Activated naive CD4-positive, alpha-beta T cell treated with anti-CD3 and anti-CD28 coated beads, Interleukin-2, amount 50 U/mL, for 24 hours (primary cell): ENCODE measurements around the gene SPECC1L.
"Not testable (repeated sequence)": the region's sequence is repeated elsewhere in the genome, so short reads cannot be mapped to it uniquely, and the experiment has no call there.

Experiments used
- H3K27ac Mint-ChIP-seq: one replicate; pipeline ENCODE4 v1.8.0; 2021; ENCODE audit warnings: mild to moderate bottlenecking, mixed read lengths
- H3K27me3 Mint-ChIP-seq: one replicate; pipeline ENCODE4 v1.8.0; 2021; ENCODE audit warnings: mixed read lengths
- H3K36me3 Mint-ChIP-seq: one replicate; pipeline ENCODE4 v1.8.0; 2021; ENCODE audit warnings: mixed read lengths
- H3K4me1 Mint-ChIP-seq: one replicate; pipeline ENCODE4 v1.8.0; 2021; ENCODE audit warnings: mixed read lengths
- H3K4me3 Mint-ChIP-seq: one replicate; pipeline ENCODE4 v1.8.0; 2021; ENCODE audit warnings: mild to moderate bottlenecking, mixed read lengths
- H3K9me3 Mint-ChIP-seq: one replicate; pipeline ENCODE4 v1.8.0; 2021; ENCODE audit warnings: mixed read lengths

SPECC1L gene

DNA sequence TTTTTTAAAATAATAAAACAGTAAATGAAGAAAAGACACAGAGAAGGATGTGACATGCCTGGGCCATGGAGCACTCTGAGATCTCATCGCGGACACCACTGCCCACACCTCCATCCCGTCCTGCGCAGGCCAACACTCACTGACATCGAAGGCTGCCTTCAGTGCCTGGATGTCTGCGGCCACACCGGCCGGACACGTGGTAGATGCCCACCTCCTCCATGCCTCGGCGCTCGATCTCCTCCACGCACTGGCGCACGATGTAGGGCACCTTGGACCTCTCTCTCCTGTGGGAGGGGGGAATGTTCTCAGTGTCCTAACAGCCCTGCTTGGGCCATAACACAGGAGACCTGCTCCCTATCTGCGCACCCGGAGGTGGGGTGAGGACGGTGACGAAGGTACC, 7.2 kb upstream of the SPECC1L start:
- H3K9me3 Mint-ChIP-seq, H3K27ac Mint-ChIP-seq, H3K4me3 Mint-ChIP-seq, H3K36me3 Mint-ChIP-seq, H3K27me3 Mint-ChIP-seq, H3K4me1 Mint-ChIP-seq: not testable (repeated sequence)

DNA sequence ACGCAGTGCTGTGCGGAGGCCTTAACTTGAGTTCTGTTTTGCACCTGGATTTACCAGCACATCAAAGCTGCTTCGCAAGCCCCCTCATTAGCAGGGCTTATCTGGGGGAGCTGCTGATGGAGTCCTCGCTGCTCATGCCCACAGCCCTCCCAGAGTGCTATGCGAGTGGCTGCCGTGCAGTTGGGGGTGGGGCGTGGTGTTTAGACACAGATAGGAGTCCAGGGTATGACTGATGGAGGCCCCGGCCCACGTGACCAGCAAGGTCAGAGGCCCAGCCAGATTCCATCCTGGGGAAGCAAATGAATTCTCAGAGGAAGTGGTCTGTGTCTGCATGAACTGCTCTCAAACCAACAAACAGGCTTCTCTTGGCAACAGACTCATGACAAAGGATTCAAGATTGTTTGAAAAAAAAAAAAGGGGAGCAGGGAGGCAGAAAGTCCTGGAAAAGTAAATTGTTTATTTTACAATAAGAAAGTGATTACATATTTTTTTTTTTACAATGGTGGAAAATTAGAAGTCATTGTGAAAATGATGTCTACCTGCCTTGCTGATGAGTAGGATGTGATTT, 6.2 kb upstream of the SPECC1L start:
- H3K36me3 Mint-ChIP-seq, H3K9me3 Mint-ChIP-seq, H3K27ac Mint-ChIP-seq, H3K4me3 Mint-ChIP-seq, H3K27me3 Mint-ChIP-seq, H3K4me1 Mint-ChIP-seq: not testable (repeated sequence)

DNA sequence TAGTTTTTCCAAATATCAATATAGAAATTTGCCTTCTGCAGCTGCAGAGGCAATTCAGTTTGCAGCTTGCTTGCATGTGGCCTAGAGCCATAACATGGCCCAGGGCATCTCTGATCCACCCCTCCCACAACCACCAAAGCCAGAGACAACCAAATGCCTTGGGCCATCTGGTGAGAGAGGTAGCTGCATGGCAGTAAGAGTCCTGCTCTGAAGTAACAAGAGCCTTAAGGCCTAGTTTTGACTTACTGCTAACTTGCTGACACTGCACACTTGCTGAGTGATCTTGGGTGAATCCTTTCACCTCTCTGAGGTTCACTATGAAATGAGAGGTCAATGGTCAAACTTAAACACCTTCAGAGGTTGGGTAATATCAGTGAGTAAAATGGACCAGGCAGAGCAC, 4.9 kb upstream of the SPECC1L start:
- H3K27ac Mint-ChIP-seq = no peak overlapping the region
- H3K27me3 Mint-ChIP-seq = no peaks in the 10 kb centered on the region
- H3K4me1 Mint-ChIP-seq = peaks cover 4% of the 10 kb centered on the region
- no peak overlapping the region for H3K4me3 Mint-ChIP-seq
- H3K36me3 Mint-ChIP-seq = no peaks in the 10 kb centered on the region
- H3K9me3 Mint-ChIP-seq = no peaks in the 10 kb centered on the region

DNA sequence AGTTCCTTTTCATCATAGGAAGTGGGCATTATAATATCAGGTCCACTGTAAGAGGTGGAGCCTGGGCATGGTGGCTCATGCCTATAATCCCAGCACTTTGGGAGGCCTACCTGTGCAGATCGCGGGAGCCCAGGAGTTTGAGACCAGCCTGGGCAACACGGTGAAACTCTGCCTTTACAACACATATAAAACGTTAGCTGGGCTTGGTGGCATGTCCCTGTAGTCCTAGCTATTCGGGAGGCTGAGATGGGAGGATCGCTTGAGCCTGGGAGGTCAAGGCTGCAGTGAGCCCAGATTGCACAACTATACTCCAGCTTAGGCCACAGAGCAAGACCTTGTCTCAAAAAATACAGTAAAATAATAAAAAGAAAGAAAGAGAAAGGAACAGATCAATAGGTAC, 4.1 kb upstream of the SPECC1L start:
- not testable (repeated sequence) for H3K27ac Mint-ChIP-seq, H3K4me1 Mint-ChIP-seq, H3K36me3 Mint-ChIP-seq, H3K27me3 Mint-ChIP-seq, H3K9me3 Mint-ChIP-seq, H3K4me3 Mint-ChIP-seq

DNA sequence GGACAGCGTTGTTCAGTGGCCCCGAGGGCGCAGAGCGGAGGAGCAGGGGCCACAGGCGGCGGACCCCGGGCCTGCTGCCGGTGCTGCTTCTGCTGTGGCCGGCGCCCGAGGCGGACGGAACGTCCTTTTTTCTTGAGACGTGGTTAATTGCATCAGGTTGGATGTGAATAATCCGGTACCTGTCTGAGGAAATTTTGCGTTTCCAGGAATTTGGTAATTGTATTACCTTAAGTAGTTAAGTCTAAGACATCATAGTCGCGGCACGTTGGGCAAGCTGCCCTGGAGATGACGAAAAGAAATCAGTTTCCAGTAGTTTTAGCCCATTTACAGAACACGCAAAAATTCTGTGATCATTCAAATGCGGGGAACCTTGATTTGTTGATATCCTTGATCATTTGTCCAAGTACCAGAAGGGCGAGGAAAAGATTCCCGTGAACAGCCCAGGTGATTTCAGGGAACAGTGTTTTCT, 789 bp downstream of the SPECC1L start:
- Mint-ChIP-seq H3K27me3 (no peaks in the 10 kb centered on the region), H3K36me3 (peaks cover 4% of the 10 kb centered on the region), H3K27ac (peak overlapping the region; percentile 88), H3K9me3 (no peaks in the 10 kb centered on the region), H3K4me3 (peak overlapping the region; percentile 90), H3K4me1 (peaks cover 43% of the 10 kb centered on the region)

DNA sequence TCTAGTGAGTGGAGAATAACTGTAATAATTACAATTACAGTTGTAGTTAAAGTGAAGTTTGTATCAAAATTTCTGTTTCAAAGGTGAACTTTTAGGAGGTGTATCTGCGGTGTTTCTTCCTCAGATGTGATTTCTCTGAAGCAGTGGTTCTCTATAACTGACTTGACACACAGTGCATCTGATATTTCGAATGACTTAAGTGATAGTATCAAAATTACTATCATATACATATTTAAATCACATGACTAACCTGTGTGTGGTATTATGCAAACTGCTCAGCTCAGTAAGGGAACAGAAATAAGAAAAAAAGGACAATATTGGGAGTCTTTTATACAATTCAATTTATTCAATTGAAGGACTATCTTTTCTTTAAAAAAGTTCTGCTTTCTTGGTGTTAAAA, 2.4 kb downstream of the SPECC1L start:
- Mint-ChIP-seq H3K4me1 (peaks cover 53% of the 10 kb centered on the region), H3K27ac (peak overlapping the region; percentile 63), H3K4me3 (peak overlapping the region; percentile 90)
- H3K9me3 Mint-ChIP-seq, H3K27me3 Mint-ChIP-seq, H3K36me3 Mint-ChIP-seq: not testable (repeated sequence)

DNA sequence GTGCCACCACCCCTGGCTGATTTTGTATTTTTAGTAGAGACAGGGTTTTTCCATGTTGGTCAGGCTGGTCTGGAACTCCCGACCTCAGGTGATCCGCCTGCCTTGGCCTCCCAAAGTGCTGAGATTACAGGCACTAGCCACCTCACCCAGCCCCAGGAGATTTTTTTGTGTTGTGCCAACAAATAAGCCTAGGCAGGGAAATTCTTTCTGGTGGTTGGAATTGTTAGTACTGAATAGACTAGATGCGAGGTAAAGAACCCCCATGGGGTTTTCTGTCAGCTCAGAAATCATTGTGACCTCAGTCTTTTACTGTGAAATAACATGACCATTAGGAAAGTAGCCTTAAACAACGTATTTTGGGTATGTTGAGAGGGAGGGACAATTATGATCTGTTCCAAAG, 3.3 kb downstream of the SPECC1L start:
- not testable (repeated sequence) for H3K36me3 Mint-ChIP-seq, H3K27me3 Mint-ChIP-seq, H3K27ac Mint-ChIP-seq, H3K9me3 Mint-ChIP-seq, H3K4me3 Mint-ChIP-seq
- peaks cover 53% of the 10 kb centered on the region for H3K4me1 Mint-ChIP-seq

DNA sequence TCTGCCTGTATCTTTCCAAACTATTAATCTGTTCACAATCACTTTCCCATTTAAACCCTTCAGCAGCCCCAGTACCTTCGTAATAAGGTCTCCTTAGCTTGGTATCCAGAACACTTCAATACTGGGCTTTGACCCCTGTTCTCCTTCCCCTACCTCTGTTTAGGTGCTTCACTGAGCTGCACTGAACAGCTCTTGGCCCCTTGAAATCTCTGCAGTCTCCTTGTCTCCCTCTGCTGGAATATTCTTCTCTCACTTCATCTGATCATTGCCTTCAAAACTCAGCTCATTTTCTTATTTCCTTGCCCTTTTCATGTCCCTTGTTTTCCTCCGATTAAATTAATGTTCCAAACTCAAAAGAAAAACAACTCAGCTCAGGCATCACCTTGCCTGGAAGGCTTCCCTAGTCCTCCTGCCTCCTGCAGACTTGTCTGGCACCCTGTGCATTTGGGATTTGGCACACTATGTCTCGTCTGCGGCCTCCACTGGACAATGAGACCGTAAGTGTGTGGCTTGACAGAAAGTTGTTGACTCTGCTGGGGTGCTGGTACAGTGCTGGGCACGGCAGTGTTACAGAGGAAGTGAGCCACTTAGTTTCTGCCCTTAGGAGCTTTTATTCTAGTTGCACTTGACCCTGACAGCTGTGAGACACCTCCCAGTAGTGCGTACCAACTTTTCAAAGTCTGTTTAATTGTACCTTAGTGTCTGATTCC, 4.2 kb downstream of the SPECC1L start:
- H3K36me3 Mint-ChIP-seq, H3K27me3 Mint-ChIP-seq, H3K4me3 Mint-ChIP-seq, H3K9me3 Mint-ChIP-seq: not testable (repeated sequence)
- peak overlapping the region; percentile 33 for H3K27ac Mint-ChIP-seq
- peaks cover 56% of the 10 kb centered on the region for H3K4me1 Mint-ChIP-seq

DNA sequence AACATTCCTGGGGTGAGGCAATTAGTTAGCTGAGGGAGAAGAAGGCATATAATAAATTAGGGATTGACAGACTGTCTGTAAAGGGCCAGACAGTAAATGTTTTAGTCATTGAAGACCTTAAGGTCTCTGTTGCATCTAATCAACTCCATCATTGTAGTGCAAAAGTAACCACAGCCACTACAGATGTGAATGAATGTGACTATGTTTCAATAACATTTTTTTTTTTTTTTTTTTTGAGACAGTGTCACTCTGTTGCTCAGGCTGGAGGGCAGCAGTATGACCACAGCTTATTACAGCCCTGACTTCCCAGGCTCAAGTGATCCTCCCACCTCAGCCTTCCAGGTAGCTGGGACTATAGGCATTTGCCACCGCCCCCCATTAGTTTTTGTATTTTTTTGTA, 9.7 kb downstream of the SPECC1L start:
- H3K27ac Mint-ChIP-seq, H3K9me3 Mint-ChIP-seq, H3K36me3 Mint-ChIP-seq, H3K27me3 Mint-ChIP-seq, H3K4me3 Mint-ChIP-seq: not testable (repeated sequence)
- H3K4me1 Mint-ChIP-seq = peaks cover 55% of the 10 kb centered on the region

DNA sequence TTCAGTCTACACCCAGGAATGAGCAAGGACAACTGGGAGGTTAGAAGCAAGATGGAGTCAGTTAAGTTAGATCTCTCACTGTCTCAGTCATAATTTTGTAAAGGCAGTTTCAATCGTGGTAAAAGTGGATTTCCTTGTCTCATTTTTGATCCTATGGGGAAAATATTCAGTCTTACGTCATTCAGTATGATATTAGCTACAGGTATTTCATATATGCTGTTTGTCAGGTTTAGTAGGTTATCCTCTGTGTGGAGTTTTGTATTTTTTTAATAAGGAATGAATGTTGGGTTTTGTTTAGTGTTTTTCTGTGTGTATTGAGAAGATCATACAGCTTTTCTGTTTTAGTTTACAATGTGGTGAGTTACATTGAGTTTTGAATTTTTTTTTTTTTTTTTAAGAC, 11.8 kb downstream of the SPECC1L start:
- H3K9me3 Mint-ChIP-seq = no peaks in the 10 kb centered on the region
- H3K36me3 Mint-ChIP-seq = no peaks in the 10 kb centered on the region
- peaks cover 59% of the 10 kb centered on the region for H3K4me1 Mint-ChIP-seq
- no peaks in the 10 kb centered on the region for H3K27me3 Mint-ChIP-seq
- no peak overlapping the region for H3K4me3 Mint-ChIP-seq
- no peak overlapping the region for H3K27ac Mint-ChIP-seq

DNA sequence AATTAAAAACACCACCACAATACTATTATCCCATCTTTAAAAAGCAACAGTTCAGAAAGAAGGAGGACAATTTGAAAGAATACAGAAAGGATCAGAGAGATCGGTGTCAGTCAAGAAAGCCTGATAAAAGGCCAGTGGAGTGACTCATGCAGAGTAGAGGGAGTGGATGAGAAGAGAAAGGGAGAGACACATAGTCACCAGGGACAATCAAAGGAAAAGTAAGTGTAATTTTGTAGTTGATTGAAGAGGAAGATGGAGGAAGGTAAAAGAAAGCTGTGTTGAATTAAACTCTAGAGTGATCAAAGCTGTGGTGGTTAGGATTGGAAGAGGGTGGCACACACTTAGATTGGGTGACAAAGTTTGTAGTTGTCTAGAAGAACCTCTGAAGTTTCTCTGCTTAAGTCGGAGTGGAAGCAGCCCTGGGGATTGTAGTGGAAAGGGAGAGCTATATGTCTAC, 14.1 kb downstream of the SPECC1L start:
- Mint-ChIP-seq H3K27me3 (no peaks in the 10 kb centered on the region), H3K27ac (peak overlapping the region; percentile 85), H3K9me3 (no peaks in the 10 kb centered on the region), H3K36me3 (no peaks in the 10 kb centered on the region), H3K4me3 (peak overlapping the region; percentile 34), H3K4me1 (peaks cover 66% of the 10 kb centered on the region)

DNA sequence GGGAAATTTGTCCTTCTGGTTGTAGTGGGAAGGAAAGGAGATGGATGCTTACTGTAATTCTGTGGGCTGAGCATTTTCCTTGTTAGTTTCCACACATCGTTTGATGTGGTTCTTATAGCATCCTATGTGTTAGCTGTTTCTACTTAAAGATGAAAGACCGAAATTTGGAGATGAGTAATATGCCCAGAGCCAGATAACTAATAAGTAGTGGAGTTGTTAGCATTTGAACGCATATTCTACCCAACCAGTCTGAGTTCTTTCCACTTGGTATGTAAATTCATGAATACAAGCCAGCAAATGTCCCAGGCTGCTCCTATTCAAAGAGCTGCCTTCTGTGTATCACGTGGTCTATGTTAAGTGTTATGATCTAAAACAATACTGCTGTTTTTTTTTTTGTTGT, 14.6 kb downstream of the SPECC1L start:
- Mint-ChIP-seq H3K27me3 (no peaks in the 10 kb centered on the region), H3K27ac (peak overlapping the region; percentile 85), H3K4me3 (peak overlapping the region; percentile 34), H3K9me3 (no peaks in the 10 kb centered on the region), H3K4me1 (peaks cover 67% of the 10 kb centered on the region), H3K36me3 (no peaks in the 10 kb centered on the region)

DNA sequence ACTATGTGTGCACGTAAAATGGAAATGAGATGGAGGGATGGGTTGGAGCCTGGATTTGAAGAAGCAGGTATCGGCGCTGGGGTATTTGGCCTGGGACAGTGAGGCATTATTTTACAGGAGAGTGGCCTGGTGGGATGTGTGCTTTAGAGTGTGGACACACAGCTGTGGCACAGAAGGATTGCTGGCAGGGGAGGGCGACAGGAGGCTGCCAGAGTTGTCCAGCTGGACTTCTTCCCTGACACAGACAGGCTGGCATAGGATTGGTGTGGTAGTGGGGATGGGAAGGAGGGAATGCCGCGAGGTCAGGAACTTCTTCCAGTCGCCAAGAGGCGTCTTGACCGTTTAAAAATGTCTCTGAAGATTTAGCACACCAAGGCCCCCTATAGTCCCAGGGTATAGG, 16.6 kb downstream of the SPECC1L start:
- not testable (repeated sequence) for H3K36me3 Mint-ChIP-seq, H3K27me3 Mint-ChIP-seq, H3K4me3 Mint-ChIP-seq, H3K9me3 Mint-ChIP-seq, H3K27ac Mint-ChIP-seq
- H3K4me1 Mint-ChIP-seq = peaks cover 73% of the 10 kb centered on the region

DNA sequence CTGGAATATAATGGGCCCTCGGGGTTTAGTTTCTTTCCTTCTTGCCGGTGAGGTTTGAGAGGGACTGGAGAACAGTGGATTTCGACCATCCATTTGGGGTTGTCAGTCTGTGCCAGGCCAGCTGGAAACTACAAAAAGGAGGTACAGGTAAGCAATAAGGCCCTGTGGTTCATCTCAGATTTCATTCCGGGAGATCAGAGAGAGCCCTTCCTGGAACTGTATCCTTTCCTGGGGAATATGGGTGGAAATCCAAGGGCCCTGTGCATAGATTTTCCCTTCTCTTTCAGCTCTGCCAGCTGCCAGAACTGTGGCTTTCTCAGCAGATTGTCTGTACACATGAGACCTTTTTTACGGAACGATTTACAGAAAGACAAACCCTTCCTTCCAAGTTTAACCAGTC, 17.2 kb downstream of the SPECC1L start:
- not testable (repeated sequence) for H3K27me3 Mint-ChIP-seq, H3K4me3 Mint-ChIP-seq, H3K9me3 Mint-ChIP-seq, H3K36me3 Mint-ChIP-seq, H3K27ac Mint-ChIP-seq
- H3K4me1 Mint-ChIP-seq = peaks cover 72% of the 10 kb centered on the region

DNA sequence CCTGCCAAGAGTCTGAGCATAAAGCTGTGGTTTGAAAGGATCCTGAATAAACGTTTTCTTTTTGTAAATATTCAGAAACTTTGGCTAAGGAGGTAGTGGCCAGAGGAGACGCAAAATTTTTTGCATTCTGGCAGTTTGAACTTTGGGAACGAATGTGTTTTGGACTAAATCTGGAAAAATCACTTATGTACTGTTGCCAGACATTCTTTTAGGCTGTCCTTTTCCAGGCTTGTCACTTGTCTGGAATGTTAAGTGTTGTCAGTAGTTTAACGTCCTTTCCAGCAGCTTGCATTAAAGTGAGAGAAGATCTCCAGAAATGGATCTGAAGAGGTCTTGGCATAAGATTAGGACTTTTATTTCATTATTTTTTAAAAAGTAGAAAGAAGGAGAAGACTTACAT, 18.5 kb downstream of the SPECC1L start:
- no peaks in the 10 kb centered on the region for H3K27me3 Mint-ChIP-seq
- H3K9me3 Mint-ChIP-seq = no peaks in the 10 kb centered on the region
- H3K27ac Mint-ChIP-seq = no peak overlapping the region
- H3K36me3 Mint-ChIP-seq = no peaks in the 10 kb centered on the region
- H3K4me3 Mint-ChIP-seq = no peak overlapping the region
- peaks cover 65% of the 10 kb centered on the region for H3K4me1 Mint-ChIP-seq

DNA sequence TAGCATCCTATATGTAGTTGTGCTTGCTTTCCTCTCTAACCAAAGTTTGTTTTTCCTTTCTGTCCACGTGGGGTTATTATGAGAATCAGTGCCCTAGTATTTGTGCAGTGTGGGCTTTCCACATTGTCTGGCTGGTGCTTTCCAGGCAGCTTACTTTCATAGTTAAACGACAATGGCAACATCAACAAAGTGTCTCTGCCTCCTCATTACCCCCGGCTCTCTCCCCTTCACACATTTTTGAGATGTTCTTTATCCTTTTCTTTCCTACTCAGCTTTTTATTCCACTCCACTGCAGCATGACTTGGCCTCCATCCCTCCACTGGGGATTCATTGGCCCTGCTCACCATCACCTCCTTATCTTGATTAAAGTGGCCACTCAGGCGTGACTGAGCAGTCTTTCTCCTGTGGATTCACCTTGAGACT, 19.1 kb downstream of the SPECC1L start:
- H3K27ac Mint-ChIP-seq = no peak overlapping the region
- H3K27me3 Mint-ChIP-seq = no peaks in the 10 kb centered on the region
- peaks cover 61% of the 10 kb centered on the region for H3K4me1 Mint-ChIP-seq
- H3K9me3 Mint-ChIP-seq = no peaks in the 10 kb centered on the region
- H3K4me3 Mint-ChIP-seq = no peak overlapping the region
- no peaks in the 10 kb centered on the region for H3K36me3 Mint-ChIP-seq

DNA sequence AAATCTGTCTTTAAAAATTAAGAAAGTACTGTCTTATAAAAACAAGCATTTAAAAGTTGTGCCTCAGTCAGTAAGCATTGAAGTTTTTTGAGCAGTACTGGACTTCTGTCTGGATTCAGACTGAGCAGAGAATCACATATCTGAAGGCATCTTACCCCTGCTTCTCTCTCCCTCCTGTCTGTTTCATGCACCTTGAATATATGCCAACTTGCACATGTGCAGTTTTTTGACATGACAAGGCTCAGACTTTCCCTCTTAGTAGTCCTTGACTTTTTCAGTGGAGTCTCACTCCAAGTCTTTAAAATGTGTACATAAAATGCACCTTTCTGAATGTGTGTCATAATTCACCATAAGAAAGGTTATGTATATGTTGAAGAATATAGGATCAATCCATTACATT, 19.8 kb downstream of the SPECC1L start:
- Mint-ChIP-seq H3K36me3 (no peaks in the 10 kb centered on the region), H3K4me1 (peaks cover 54% of the 10 kb centered on the region), H3K4me3 (no peak overlapping the region), H3K27ac (no peak overlapping the region), H3K27me3 (no peaks in the 10 kb centered on the region), H3K9me3 (no peaks in the 10 kb centered on the region)
